GM21825 (cell line): Measurements from ENCODE around the gene ITSN2.

Experiments used
- ATAC-seq: cut with Tn5 transposase; IDR thresholded peaks from one replicate; pipeline ENCODE4 v1.9.1; 2021; ENCODE audit warnings: mild to moderate bottlenecking, moderate library complexity; ENCODE audit not compliant: unreplicated experiment

ITSN2 gene

GRCh38 chr2:24337890-24338289 is 22.4 kb downstream of the ITSN2 start:
- ATAC-seq, result no peak

GRCh38 chr2:24336811-24337210 is 23.5 kb downstream of the ITSN2 start:
- no peak for ATAC-seq

GRCh38 chr2:24334245-24334633 is 26.1 kb downstream of the ITSN2 start:
- ATAC-seq, result no peak

GRCh38 chr2:24332791-24333540 is 27.4 kb downstream of the ITSN2 start:
- ATAC-seq, result no peak

- no peak for ATAC-seq
Measured at GRCh38 chr2:24330161-24330560, 30.2 kb downstream of the ITSN2 start.

GRCh38 chr2:24329700-24330099 is 30.6 kb downstream of the ITSN2 start:
- no peak for ATAC-seq

- ATAC-seq, result no peak
Measured at GRCh38 chr2:24328010-24328409, 32.3 kb downstream of the ITSN2 start.

GRCh38 chr2:24317491-24317920 is 42.8 kb downstream of the ITSN2 start:
- no peak for ATAC-seq

- peak; percentile 59 for ATAC-seq
Measured at GRCh38 chr2:24315669-24316068, 44.7 kb downstream of the ITSN2 start.

- ATAC-seq, result no peak
Measured at GRCh38 chr2:24313744-24314632, 46.3 kb downstream of the ITSN2 start.

GRCh38 chr2:24307961-24308360 is 52.4 kb downstream of the ITSN2 start:
- no peak for ATAC-seq

GRCh38 chr2:24304631-24305030 is 55.7 kb downstream of the ITSN2 start:
- ATAC-seq, result no peak

GRCh38 chr2:24304098-24304497 is 56.2 kb downstream of the ITSN2 start:
- no peak for ATAC-seq

GRCh38 chr2:24301599-24301998 is 58.7 kb downstream of the ITSN2 start:
- ATAC-seq, result no peak

GRCh38 chr2:24297663-24298062 is 62.7 kb downstream of the ITSN2 start:
- no peak for ATAC-seq

GRCh38 chr2:24287171-24287570 is 73.2 kb downstream of the ITSN2 start:
- ATAC-seq, result no peak

- no peak for ATAC-seq
Measured at GRCh38 chr2:24285484-24286152, 74.7 kb downstream of the ITSN2 start.

GRCh38 chr2:24280645-24281044 is 79.7 kb downstream of the ITSN2 start:
- ATAC-seq, result no peak

GRCh38 chr2:24280161-24280560 is 80.2 kb downstream of the ITSN2 start:
- ATAC-seq, result no peak

- no peak for ATAC-seq
Measured at GRCh38 chr2:24276349-24276899, 83.9 kb downstream of the ITSN2 start.

GRCh38 chr2:24274809-24275208 is 85.5 kb downstream of the ITSN2 start:
- no peak for ATAC-seq
